A549 (cell line): ENCODE results near the gene NCAPD3.

Experiments
- BHLHE40 ChIP-seq: IDR thresholded peaks from 2 replicates; pipeline ENCODE4 v1.6.1; 2012; ENCODE audit warnings: low read depth, low read length, inconsistent platforms
- EP300 ChIP-seq, 2 experiments: fragments of >200 bp; sonication (Bioruptor Twin); formaldehyde crosslinking; IDR thresholded peaks; 2 replicates in 1 of 2; 3 replicates in 1 of 2; pipeline ENCODE4 v1.6.1; 2016 to 2017
- ESRRA ChIP-seq: fragments of 150-350 bp; IDR thresholded peaks from 2 replicates; pipeline ENCODE4 v1.6.1; 2014; ENCODE audit warnings: mild to moderate bottlenecking, low read length, borderline replicate concordance
- NFE2L2 ChIP-seq: fragments of 150-350 bp; conservative IDR thresholded peaks from 2 replicates; pipeline ENCODE4 v1.6.1; 2014; ENCODE audit warnings: low read length
- POLR2A ChIP-seq: IDR thresholded peaks from 2 replicates; pipeline ENCODE4 v1.6.1; 2012; ENCODE audit warnings: mild to moderate bottlenecking, low read length
- POLR2AphosphoS2 ChIP-seq: conservative IDR thresholded peaks from 2 replicates; pipeline ENCODE4 v1.6.1; 2012; ENCODE audit warnings: low read length, improper control_type of control experiment, inconsistent platforms
- RCOR1 ChIP-seq: fragments of 150-350 bp; IDR thresholded peaks from 2 replicates; pipeline ENCODE4 v1.6.1; 2014; ENCODE audit warnings: antibody characterized with exemption, low read length, low read depth
- TF ChIP-seq, protein P1 (sequence below): fragments of >200 bp; sonication (Bioruptor Twin); formaldehyde crosslinking; IDR thresholded peaks from 3 replicates; pipeline ENCODE4 v1.5.1; 2016
- TF ChIP-seq, protein P2 (sequence below): IDR thresholded peaks from 2 replicates; pipeline ENCODE4 v1.6.1; 2012

DNA sequence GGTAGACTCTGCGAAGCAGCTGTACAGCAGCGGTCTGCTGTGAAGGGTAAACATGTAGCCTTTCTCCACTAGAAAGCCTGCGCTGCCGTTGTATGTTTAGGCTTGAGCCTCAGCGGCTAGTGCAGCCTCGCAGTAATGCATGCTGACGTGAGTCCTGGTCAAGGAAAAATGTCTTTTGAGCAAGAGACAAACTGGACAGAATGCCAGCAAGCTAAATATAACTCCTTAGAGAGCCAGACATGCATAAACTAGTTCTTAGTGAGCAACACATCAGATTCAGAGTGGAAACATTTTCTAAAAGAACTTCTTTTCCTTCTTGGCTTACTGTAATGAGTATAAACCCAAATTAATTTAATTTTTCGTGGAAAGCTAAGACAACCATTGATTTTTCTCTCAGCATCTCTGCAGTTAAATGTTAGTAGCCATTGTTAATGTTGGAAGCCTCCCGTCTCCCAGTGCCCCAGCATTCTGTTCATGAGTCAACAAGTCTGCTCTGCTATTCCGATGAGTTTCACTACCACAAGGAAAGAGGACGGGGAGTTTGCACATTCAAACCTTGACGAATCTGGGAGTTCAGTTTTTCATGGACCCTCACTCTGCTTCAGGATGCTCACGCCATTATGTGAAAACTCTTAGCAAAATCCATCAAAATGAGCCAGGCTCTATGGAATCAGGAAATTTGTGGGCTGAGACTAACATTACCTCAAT is 103.5 kb downstream of the NCAPD3 start:
- TF ChIP-seq, protein P1, sequence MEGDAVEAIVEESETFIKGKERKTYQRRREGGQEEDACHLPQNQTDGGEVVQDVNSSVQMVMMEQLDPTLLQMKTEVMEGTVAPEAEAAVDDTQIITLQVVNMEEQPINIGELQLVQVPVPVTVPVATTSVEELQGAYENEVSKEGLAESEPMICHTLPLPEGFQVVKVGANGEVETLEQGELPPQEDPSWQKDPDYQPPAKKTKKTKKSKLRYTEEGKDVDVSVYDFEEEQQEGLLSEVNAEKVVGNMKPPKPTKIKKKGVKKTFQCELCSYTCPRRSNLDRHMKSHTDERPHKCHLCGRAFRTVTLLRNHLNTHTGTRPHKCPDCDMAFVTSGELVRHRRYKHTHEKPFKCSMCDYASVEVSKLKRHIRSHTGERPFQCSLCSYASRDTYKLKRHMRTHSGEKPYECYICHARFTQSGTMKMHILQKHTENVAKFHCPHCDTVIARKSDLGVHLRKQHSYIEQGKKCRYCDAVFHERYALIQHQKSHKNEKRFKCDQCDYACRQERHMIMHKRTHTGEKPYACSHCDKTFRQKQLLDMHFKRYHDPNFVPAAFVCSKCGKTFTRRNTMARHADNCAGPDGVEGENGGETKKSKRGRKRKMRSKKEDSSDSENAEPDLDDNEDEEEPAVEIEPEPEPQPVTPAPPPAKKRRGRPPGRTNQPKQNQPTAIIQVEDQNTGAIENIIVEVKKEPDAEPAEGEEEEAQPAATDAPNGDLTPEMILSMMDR: no peak
- no peak for TF ChIP-seq POLR2AphosphoS2
- no peak for TF ChIP-seq POLR2A
- TF ChIP-seq EP300 (IDR thresholded peaks at IDR 0.05): no peak
- TF ChIP-seq BHLHE40: no peak
- no peak for TF ChIP-seq NFE2L2
- no peak for TF ChIP-seq RCOR1
- TF ChIP-seq, protein P2, sequence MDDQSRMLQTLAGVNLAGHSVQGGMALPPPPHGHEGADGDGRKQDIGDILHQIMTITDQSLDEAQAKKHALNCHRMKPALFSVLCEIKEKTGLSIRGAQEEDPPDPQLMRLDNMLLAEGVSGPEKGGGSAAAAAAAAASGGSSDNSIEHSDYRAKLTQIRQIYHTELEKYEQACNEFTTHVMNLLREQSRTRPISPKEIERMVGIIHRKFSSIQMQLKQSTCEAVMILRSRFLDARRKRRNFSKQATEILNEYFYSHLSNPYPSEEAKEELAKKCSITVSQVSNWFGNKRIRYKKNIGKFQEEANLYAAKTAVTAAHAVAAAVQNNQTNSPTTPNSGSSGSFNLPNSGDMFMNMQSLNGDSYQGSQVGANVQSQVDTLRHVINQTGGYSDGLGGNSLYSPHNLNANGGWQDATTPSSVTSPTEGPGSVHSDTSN: no peak
- no peak for TF ChIP-seq ESRRA
